ENCODE measurements around the gene AGTRAP.
A peak's percentile ranks its signal among the peaks of the same experiment; 100 is the strongest.

AGTRAP gene

GRCh38 chr1:11706292-11706691 is 29.6 kb upstream of the AGTRAP start:
- Histone ChIP-seq H3K27ac (ENCODE audit: low read depth in 2 of 2, low read length in 2 of 2) (no peak overlapping the region), H3K36me3 (ENCODE audit: control insufficient read depth in 2 of 2, insufficient read depth in 2 of 2, low read length in 2 of 2) (no peaks in the 10 kb centered on the region), H3K4me1 (ENCODE audit: control insufficient read depth in 2 of 2, insufficient read depth in 2 of 2, low read length in 2 of 2) (peaks cover 0 to 4% of the 10 kb centered on the region in 2 donors), H3K9ac (ENCODE audit: low read depth in 1 of 2, low read length in 2 of 2) (no peak overlapping the region), H3K9me3 (ENCODE audit: control insufficient read depth in 2 of 2, low read length in 2 of 2) (no peaks in the 10 kb centered on the region), H3K27me3 (ENCODE audit: control insufficient read depth in 2 of 2, insufficient read depth in 2 of 2, low read length in 2 of 2) (peaks cover 12 to 20% of the 10 kb centered on the region in 2 donors), H3K4me3 (ENCODE audit: low read length in 2 of 2) (no peak overlapping the region)

DNA sequence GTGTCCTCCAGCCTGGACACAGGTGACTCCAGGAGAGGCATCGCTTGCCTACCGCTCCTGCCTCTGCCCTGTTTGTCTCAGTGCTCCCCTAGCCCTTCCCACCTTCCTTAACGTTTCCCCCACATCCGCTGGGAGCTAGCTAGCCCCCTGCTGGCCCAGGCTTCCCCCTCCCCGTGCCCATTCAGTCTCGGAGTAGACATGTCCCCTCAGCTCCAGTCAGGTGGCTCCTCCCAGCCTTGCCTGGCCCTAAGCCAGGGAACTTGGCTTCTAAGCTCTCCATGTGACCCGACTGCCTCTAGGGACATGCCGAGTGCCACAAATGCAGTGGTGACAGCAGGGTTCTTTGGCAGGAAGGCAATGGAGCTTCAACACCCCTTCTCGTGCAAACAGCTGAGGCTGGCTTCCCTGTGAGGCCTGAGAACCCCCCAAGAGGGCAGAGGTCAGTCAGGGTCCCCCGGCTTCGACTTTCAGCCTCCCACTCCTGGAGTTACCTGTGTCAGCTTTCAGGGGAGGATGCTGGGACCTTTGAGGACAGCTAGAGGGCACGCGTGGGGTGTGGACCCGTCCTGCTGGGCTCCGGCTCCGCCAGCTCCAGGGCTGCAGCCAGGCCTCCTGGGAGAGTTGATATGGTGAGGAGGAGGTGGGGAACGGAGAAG is 28.2 kb upstream of the AGTRAP start:
- Histone ChIP-seq H3K9me3 (ENCODE audit: control insufficient read depth in 2 of 2, low read length in 2 of 2) (no peaks in the 10 kb centered on the region), H3K9ac (ENCODE audit: low read depth in 1 of 2, low read length in 2 of 2) (no peak overlapping the region), H3K27ac (ENCODE audit: low read depth in 2 of 2, low read length in 2 of 2) (no peak overlapping the region), H3K36me3 (ENCODE audit: control insufficient read depth in 2 of 2, insufficient read depth in 2 of 2, low read length in 2 of 2) (no peaks in the 10 kb centered on the region), H3K4me3 (ENCODE audit: low read length in 2 of 2) (no peak overlapping the region), H3K4me1 (ENCODE audit: control insufficient read depth in 2 of 2, insufficient read depth in 2 of 2, low read length in 2 of 2) (peaks cover 0 to 4% of the 10 kb centered on the region in 2 donors), H3K27me3 (ENCODE audit: control insufficient read depth in 2 of 2, insufficient read depth in 2 of 2, low read length in 2 of 2) (peaks cover 9 to 17% of the 10 kb centered on the region in 2 donors)

GRCh38 chr1:11708554-11709350 is 27.2 kb upstream of the AGTRAP start:
- no peak overlapping the region for H3K9ac ChIP-seq (ENCODE audit: low read depth in 1 of 2, low read length in 2 of 2)
- no peak overlapping the region for H3K4me3 ChIP-seq (ENCODE audit: low read length in 2 of 2)
- no peaks in the 10 kb centered on the region for H3K9me3 ChIP-seq (ENCODE audit: control insufficient read depth in 2 of 2, low read length in 2 of 2)
- peaks cover 0 to 4% of the 10 kb centered on the region in 2 donors for H3K4me1 ChIP-seq (ENCODE audit: control insufficient read depth in 2 of 2, insufficient read depth in 2 of 2, low read length in 2 of 2)
- no peaks in the 10 kb centered on the region for H3K36me3 ChIP-seq (ENCODE audit: control insufficient read depth in 2 of 2, insufficient read depth in 2 of 2, low read length in 2 of 2)
- H3K27me3 ChIP-seq (ENCODE audit: control insufficient read depth in 2 of 2, insufficient read depth in 2 of 2, low read length in 2 of 2) = peaks cover 3 to 13% of the 10 kb centered on the region in 2 donors
- H3K27ac ChIP-seq (ENCODE audit: low read depth in 2 of 2, low read length in 2 of 2) = no peak overlapping the region

DNA sequence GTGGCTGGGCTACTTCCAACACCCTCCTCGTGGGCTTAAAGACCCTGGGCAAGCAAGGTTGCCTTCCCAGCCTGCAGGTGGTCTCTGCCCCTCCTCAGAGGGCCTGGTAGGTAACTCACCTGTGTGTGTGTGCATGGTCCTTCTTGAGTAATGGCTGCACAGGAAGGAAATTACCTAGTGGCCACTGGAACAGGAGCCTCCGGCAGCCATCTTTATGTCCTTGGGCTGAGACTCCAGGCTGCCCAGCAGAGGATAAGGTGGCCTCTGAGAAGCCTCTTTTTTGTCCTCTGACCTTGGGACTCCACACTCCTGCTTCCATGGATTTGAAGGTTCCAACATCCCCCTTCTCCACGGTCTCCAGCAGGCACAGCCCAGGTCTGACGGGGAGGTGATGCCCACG is 24.4 kb upstream of the AGTRAP start:
- Histone ChIP-seq H3K4me3 (ENCODE audit: low read length in 2 of 2) (no peak overlapping the region), H3K27me3 (ENCODE audit: control insufficient read depth in 2 of 2, insufficient read depth in 2 of 2, low read length in 2 of 2) (peaks cover 0 to 3% of the 10 kb centered on the region in 2 donors), H3K9me3 (ENCODE audit: control insufficient read depth in 2 of 2, low read length in 2 of 2) (no peaks in the 10 kb centered on the region), H3K4me1 (ENCODE audit: control insufficient read depth in 2 of 2, insufficient read depth in 2 of 2, low read length in 2 of 2) (peaks cover 0 to 4% of the 10 kb centered on the region in 2 donors), H3K36me3 (ENCODE audit: control insufficient read depth in 2 of 2, insufficient read depth in 2 of 2, low read length in 2 of 2) (no peaks in the 10 kb centered on the region), H3K27ac (ENCODE audit: low read depth in 2 of 2, low read length in 2 of 2) (no peak overlapping the region), H3K9ac (ENCODE audit: low read depth in 1 of 2, low read length in 2 of 2) (no peak overlapping the region)

GRCh38 chr1:11712285-11712684 is 23.7 kb upstream of the AGTRAP start:
- H3K9ac ChIP-seq (ENCODE audit: low read depth in 1 of 2, low read length in 2 of 2) = no peak overlapping the region
- no peaks in the 10 kb centered on the region for H3K9me3 ChIP-seq (ENCODE audit: control insufficient read depth in 2 of 2, low read length in 2 of 2)
- no peak overlapping the region for H3K4me3 ChIP-seq (ENCODE audit: low read length in 2 of 2)
- peaks cover 0 to 3% of the 10 kb centered on the region in 2 donors for H3K27me3 ChIP-seq (ENCODE audit: control insufficient read depth in 2 of 2, insufficient read depth in 2 of 2, low read length in 2 of 2)
- H3K36me3 ChIP-seq (ENCODE audit: control insufficient read depth in 2 of 2, insufficient read depth in 2 of 2, low read length in 2 of 2) = no peaks in the 10 kb centered on the region
- peaks cover 0 to 4% of the 10 kb centered on the region in 2 donors for H3K4me1 ChIP-seq (ENCODE audit: control insufficient read depth in 2 of 2, insufficient read depth in 2 of 2, low read length in 2 of 2)
- no peak overlapping the region for H3K27ac ChIP-seq (ENCODE audit: low read depth in 2 of 2, low read length in 2 of 2)

DNA sequence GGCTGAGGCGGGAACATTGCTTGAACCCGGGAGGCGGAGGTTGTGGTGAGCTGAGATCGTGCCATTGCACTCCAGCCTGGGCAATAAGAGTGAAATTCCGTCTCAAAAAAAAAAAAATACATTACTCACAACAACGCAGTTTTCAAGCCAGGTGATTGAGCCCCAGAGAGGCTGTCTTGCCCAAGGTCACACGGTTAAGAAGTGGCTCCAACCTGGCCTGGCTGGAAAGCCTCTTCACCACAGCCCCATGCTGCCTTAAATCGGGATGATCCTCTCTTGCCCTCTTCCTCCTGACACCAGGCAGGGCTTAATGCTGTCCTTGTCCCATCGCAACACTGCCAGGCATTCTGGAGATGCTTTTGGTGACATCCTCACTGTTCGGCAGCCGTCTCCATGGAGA is 22.8 kb upstream of the AGTRAP start:
- Histone ChIP-seq H3K27ac (ENCODE audit: low read depth in 2 of 2, low read length in 2 of 2) (no peak overlapping the region), H3K9ac (ENCODE audit: low read depth in 1 of 2, low read length in 2 of 2) (no peak overlapping the region), H3K9me3 (ENCODE audit: control insufficient read depth in 2 of 2, low read length in 2 of 2) (no peaks in the 10 kb centered on the region), H3K4me3 (ENCODE audit: low read length in 2 of 2) (no peak overlapping the region), H3K4me1 (ENCODE audit: control insufficient read depth in 2 of 2, insufficient read depth in 2 of 2, low read length in 2 of 2) (no peaks in the 10 kb centered on the region), H3K27me3 (ENCODE audit: control insufficient read depth in 2 of 2, insufficient read depth in 2 of 2, low read length in 2 of 2) (peaks cover 0 to 3% of the 10 kb centered on the region in 2 donors), H3K36me3 (ENCODE audit: control insufficient read depth in 2 of 2, insufficient read depth in 2 of 2, low read length in 2 of 2) (no peaks in the 10 kb centered on the region)

GRCh38 chr1:11714831-11715575 is 20.9 kb upstream of the AGTRAP start:
- H3K27ac ChIP-seq (ENCODE audit: low read depth in 2 of 2, low read length in 2 of 2) = no peak overlapping the region
- H3K9ac ChIP-seq (ENCODE audit: low read depth in 1 of 2, low read length in 2 of 2) = no peak overlapping the region
- H3K4me1 ChIP-seq (ENCODE audit: control insufficient read depth in 2 of 2, insufficient read depth in 2 of 2, low read length in 2 of 2) = peaks cover 0 to 5% of the 10 kb centered on the region in 2 donors
- H3K36me3 ChIP-seq (ENCODE audit: control insufficient read depth in 2 of 2, insufficient read depth in 2 of 2, low read length in 2 of 2) = no peaks in the 10 kb centered on the region
- no peaks in the 10 kb centered on the region for H3K9me3 ChIP-seq (ENCODE audit: control insufficient read depth in 2 of 2, low read length in 2 of 2)
- peaks cover 0 to 3% of the 10 kb centered on the region in 2 donors for H3K27me3 ChIP-seq (ENCODE audit: control insufficient read depth in 2 of 2, insufficient read depth in 2 of 2, low read length in 2 of 2)
- H3K4me3 ChIP-seq (ENCODE audit: low read length in 2 of 2) = no peak overlapping the region

DNA sequence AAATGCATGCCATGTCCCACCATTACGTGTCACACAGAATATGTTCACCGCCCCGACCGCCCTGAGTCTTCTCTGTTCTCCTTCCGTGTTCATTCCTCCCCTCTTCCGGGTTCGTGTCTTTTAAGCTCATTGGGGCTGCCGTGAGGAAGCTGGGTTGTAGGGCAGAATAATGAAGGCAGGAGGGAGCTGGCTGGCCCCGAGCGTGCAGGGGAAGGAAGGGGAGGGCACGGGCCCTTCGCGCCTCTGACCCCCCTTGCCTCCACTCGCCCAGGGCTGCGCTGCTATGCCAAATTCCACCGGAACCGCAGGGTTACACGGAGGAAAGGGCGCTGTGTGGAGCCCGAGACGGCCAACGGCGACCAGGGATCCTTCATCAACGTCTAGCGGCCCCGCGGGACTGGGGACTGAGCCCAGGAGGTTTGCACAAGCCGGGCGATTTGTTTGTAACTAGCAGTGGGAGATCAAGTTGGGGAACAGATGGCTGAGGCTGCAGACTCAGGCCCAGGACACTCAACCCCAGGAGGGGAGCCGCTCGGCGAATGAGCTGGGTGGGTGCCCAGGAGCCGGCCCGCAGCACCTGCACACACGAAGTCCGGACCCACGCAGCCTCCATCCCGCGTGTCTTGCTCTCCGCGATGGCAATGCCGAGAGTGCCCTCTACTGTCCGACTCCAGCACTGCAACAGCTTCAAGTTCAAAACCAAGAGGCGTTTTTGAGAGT is 16.5 kb upstream of the AGTRAP start:
- no peaks in the 10 kb centered on the region for H3K9me3 ChIP-seq (ENCODE audit: control insufficient read depth in 2 of 2, low read length in 2 of 2)
- no peaks in the 10 kb centered on the region for H3K27me3 ChIP-seq (ENCODE audit: control insufficient read depth in 2 of 2, insufficient read depth in 2 of 2, low read length in 2 of 2)
- H3K9ac ChIP-seq (ENCODE audit: low read depth in 1 of 2, low read length in 2 of 2) = peak overlapping the region; percentile 68 to 72
- H3K27ac ChIP-seq (ENCODE audit: low read depth in 2 of 2, low read length in 2 of 2) = peak overlapping the region; percentile 23 to 81
- peaks cover 0 to 5% of the 10 kb centered on the region in 2 donors for H3K4me1 ChIP-seq (ENCODE audit: control insufficient read depth in 2 of 2, insufficient read depth in 2 of 2, low read length in 2 of 2)
- H3K36me3 ChIP-seq (ENCODE audit: control insufficient read depth in 2 of 2, insufficient read depth in 2 of 2, low read length in 2 of 2) = no peaks in the 10 kb centered on the region
- H3K4me3 ChIP-seq (ENCODE audit: low read length in 2 of 2) = peak overlapping the region; percentile 70 to 74

DNA sequence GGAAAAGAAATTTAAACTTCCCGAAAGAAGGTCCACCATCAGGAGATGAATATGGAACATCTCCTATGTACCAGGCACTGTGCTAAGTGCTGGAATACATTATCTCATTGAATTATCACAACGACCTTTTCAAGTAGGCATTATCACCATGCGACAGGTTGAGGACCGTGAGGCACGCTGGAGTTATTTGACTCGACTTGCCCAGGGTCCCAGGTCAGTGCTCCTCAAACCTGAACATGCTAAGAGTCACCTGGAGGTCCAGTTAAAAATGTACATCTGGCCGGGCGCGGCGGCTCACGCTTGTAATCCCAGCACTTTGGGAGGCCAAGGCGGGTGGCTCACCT is 15.9 kb upstream of the AGTRAP start:
- Histone ChIP-seq H3K27ac (ENCODE audit: low read depth in 2 of 2, low read length in 2 of 2) (no peak overlapping the region), H3K4me1 (ENCODE audit: control insufficient read depth in 2 of 2, insufficient read depth in 2 of 2, low read length in 2 of 2) (peaks cover 0 to 5% of the 10 kb centered on the region in 2 donors), H3K36me3 (ENCODE audit: control insufficient read depth in 2 of 2, insufficient read depth in 2 of 2, low read length in 2 of 2) (no peaks in the 10 kb centered on the region), H3K4me3 (ENCODE audit: low read length in 2 of 2) (peak overlapping the region in 1 of 2 donors; percentile 74), H3K27me3 (ENCODE audit: control insufficient read depth in 2 of 2, insufficient read depth in 2 of 2, low read length in 2 of 2) (no peaks in the 10 kb centered on the region), H3K9ac (ENCODE audit: low read depth in 1 of 2, low read length in 2 of 2) (no peak overlapping the region), H3K9me3 (ENCODE audit: control insufficient read depth in 2 of 2, low read length in 2 of 2) (no peaks in the 10 kb centered on the region)

Data from mucosa of rectum (tissue), 2 donors.